Endothelial cell of umbilical vein (primary cell): Measurements from ENCODE around the gene PLEKHA7. TPM values are rescaled to one million over a fixed set of nuclear protein-coding genes. Genes with fewer than 3 reads are reported as not detected.

Experiments
- BruUV-seq: library from RNA; stranded (reverse); fragments of 400-500 nt; replicated peaks from 2 replicates; lab custom pipeline; 2021; lab: Mats Ljungman, UMichigan
- CTCF ChIA-PET: fragments of 300-600, 350-600 bp; sonication (Branson Sonifier 250); formaldehyde crosslinking; loops from one replicate; lab custom pipeline; 2021; ENCODE audit warnings: antibody characterized with exemption, inconsistent platforms; lab: Charles Lee
- POLR2A ChIA-PET: fragments of 300-600, 350-600 bp; sonication (Branson Sonifier 250); formaldehyde crosslinking; loops from one replicate; lab custom pipeline; 2021; ENCODE audit warnings: antibody characterized with exemption, inconsistent platforms; lab: Charles Lee
- DNase-seq: peaks from one replicate; pipeline ENCODE4 v3.0.0-alpha.2; 2011; ENCODE audit warnings: low read depth, low spot score
- FAIRE-seq: peaks from 2 replicates; lab custom pipeline; 2011; peaks lifted over from hg19 to GRCh38; lab: Jason Lieb, UNC
- H2AFZ ChIP-seq: 2 replicates; pipeline ENCODE4 v1.6.0; 2012; ENCODE audit warnings: low read depth, low read length, control low read depth, inconsistent platforms
- H3K27ac ChIP-seq: 2 replicates; pipeline ENCODE4 v1.5.1; 2011; ENCODE audit warnings: low read depth, mild to moderate bottlenecking, control low read depth, low read length, moderate library complexity; ENCODE audit not compliant: insufficient read depth
- H3K27me3 ChIP-seq, 2 experiments: 2 replicates each; pipeline versions ENCODE4 v1.6.0 to v1.6.1; 2011; ENCODE audit warnings: low read length in 2 of 2, mixed read lengths in 1 of 2; ENCODE audit not compliant: control insufficient read depth in 2 of 2, insufficient read depth in 2 of 2
- H3K36me3 ChIP-seq, 2 experiments: 2 replicates in 1 of 2; 3 replicates in 1 of 2; pipeline ENCODE4 v1.5.1; 2011; ENCODE audit warnings: low read length in 2 of 2, mild to moderate bottlenecking in 1 of 2, moderate library complexity in 1 of 2; ENCODE audit not compliant: control insufficient read depth in 2 of 2, insufficient read depth in 2 of 2; ENCODE audit errors: extremely low read depth in 1 of 2
- H3K4me1 ChIP-seq: 3 replicates; pipeline ENCODE4 v1.5.1; 2011; ENCODE audit warnings: mild to moderate bottlenecking, low read length; ENCODE audit not compliant: control insufficient read depth, insufficient read depth; ENCODE audit errors: extremely low read depth
- H3K4me2 ChIP-seq: 2 replicates; pipeline ENCODE4 v1.6.1; 2011; ENCODE audit warnings: low read length, control low read depth, mixed read lengths; ENCODE audit not compliant: insufficient read depth
- H3K4me3 ChIP-seq, 3 experiments: fragments of 200-600 bp in 1 of 3; sonication (generic), shearing (Covaris generic) in 1 of 3; replicated peaks in 1 of 3; 2 replicates each; pipeline ENCODE4 v1.5.1; 2011 to 2016; ENCODE audit warnings: control low read depth in 3 of 3, low read length in 3 of 3, mild to moderate bottlenecking in 2 of 3, inconsistent platforms in 1 of 3, low read depth in 1 of 3, moderate library complexity in 1 of 3; ENCODE audit not compliant: insufficient read depth in 1 of 3
- H3K79me2 ChIP-seq: 2 replicates; pipeline ENCODE4 v1.6.0; 2012; ENCODE audit warnings: low read length, inconsistent platforms; ENCODE audit not compliant: control insufficient read depth, insufficient read depth
- H3K9ac ChIP-seq: replicated peaks from 2 replicates; pipeline ENCODE3; 2011; ENCODE audit warnings: low read length, control low read depth; ENCODE audit not compliant: insufficient read depth; ENCODE audit errors: extremely low read depth
- H3K9me1 ChIP-seq: replicated peaks from 3 replicates; pipeline ENCODE4 v1.6.0; 2011; ENCODE audit warnings: mild to moderate bottlenecking, low read length; ENCODE audit not compliant: control insufficient read depth, insufficient read depth; ENCODE audit errors: extremely low read depth
- H3K9me3 ChIP-seq: replicated peaks from 2 replicates; pipeline ENCODE4 v1.5.1; 2012; ENCODE audit warnings: low read length, inconsistent platforms; ENCODE audit not compliant: control insufficient read depth, insufficient read depth
- H4K20me1 ChIP-seq: replicated peaks from 2 replicates; pipeline ENCODE3; 2011; ENCODE audit warnings: mild to moderate bottlenecking, low read length; ENCODE audit not compliant: control insufficient read depth, insufficient read depth; ENCODE audit errors: extremely low read depth
- CTCF ChIP-seq, 2 donors: IDR thresholded peaks; 1 replicate in 1 of 2; 2 replicates in 1 of 2; pipeline ENCODE4 v1.5.1; 2011; ENCODE audit warnings: low read length in 2 of 2, mild to moderate bottlenecking in 2 of 2, moderate library complexity in 2 of 2, control low read depth in 1 of 2, inconsistent platforms in 1 of 2, low read depth in 1 of 2; ENCODE audit not compliant: insufficient read depth in 1 of 2; ENCODE audit errors: extremely low read depth in 1 of 2
- EZH2 ChIP-seq: IDR thresholded peaks from 2 replicates; pipeline ENCODE4 v1.6.1; 2012; ENCODE audit warnings: borderline replicate concordance, low read depth, mild to moderate bottlenecking, moderate library complexity, low read length, inconsistent platforms; ENCODE audit not compliant: severe bottlenecking
- FOS ChIP-seq: IDR thresholded peaks from 2 replicates; pipeline ENCODE4 v1.6.1; 2011; ENCODE audit warnings: mild to moderate bottlenecking, low read length, moderate library complexity, borderline replicate concordance; ENCODE audit not compliant: insufficient read depth
- GATA2 ChIP-seq: IDR thresholded peaks from 2 replicates; pipeline ENCODE4 v1.7.0; 2011; ENCODE audit warnings: low read depth, mild to moderate bottlenecking, moderate library complexity, mixed read lengths, low read length; ENCODE audit not compliant: insufficient read length, insufficient read depth
- JUN ChIP-seq: IDR thresholded peaks from 2 replicates; pipeline ENCODE4 v1.6.1; 2011; ENCODE audit warnings: borderline replicate concordance, low read depth; ENCODE audit not compliant: insufficient read length, insufficient read depth
- MAX ChIP-seq: IDR thresholded peaks from 2 replicates; pipeline ENCODE4 v1.6.1; 2011; ENCODE audit not compliant: insufficient read depth, insufficient read length
- MYC ChIP-seq: IDR thresholded peaks from one replicate; pipeline ENCODE4 v1.6.1; 2011; ENCODE audit warnings: mild to moderate bottlenecking, low read depth, low read length
- POLR2A ChIP-seq: IDR thresholded peaks from 2 replicates; pipeline ENCODE4 v1.6.1; 2012; ENCODE audit warnings: low read depth, mild to moderate bottlenecking, control low read depth, low read length
- POLR2AphosphoS5 ChIP-seq: IDR thresholded peaks from 2 replicates; pipeline ENCODE4 v1.6.1; 2012; ENCODE audit warnings: low read depth, mild to moderate bottlenecking, control low read depth, low read length, moderate library complexity; ENCODE audit not compliant: insufficient read depth
- dilution Hi-C: fragments of 300-500 bp; cut with MboI; formaldehyde crosslinking; loops from one replicate; pipeline ENCODE4 v1.15.0; 2019; ENCODE audit warnings: low sequenced_read_pairs; ENCODE audit not compliant: extremely low pct_ligation_motif_present
- intact Hi-C: fragments of 100-400 bp; cut with micrococcal nuclease; formaldehyde crosslinking; loops from one replicate; pipeline ENCODE4 v1.10.0; 2022
- polyA plus RNA-seq, 4 experiments: library from polyadenylated mRNA; depleted of rRNA in 3 of 4; stranded (reverse) in 3 of 4; unstranded in 1 of 4; fragments of >200 nt; gene quantifications; 2 replicates each; pipeline versions ENCODE4 v1.2.1 to v1.2.3, GENCODE V29; 2011 to 2012; ENCODE audit warnings: missing spikeins in 1 of 4
- total RNA-seq: library from RNA; stranded (reverse); gene quantifications from 2 replicates; pipeline ENCODE4 v1.2.3, GENCODE V29; 2021

Gene PLEKHA7
- total and polyA plus RNA-seq, 2 donors (not counting 3 experiments of a cell fraction or from before 2014, with no cell fraction given) = 1.7 to 3.8 TPM

GRCh38 chr11:17004486-17005148 is 9.6 kb downstream of the PLEKHA7 start:
- no peaks in the 10 kb centered on the region for H3K9me1 ChIP-seq
- no peak for DNase-seq
- no peak overlapping the region for H3K27ac ChIP-seq
- TF ChIP-seq EZH2 = no peak
- no peak for TF ChIP-seq MAX
- TF ChIP-seq MYC = no peak
- TF ChIP-seq CTCF (IDR thresholded peaks at IDR 0.05; ENCODE audit: extremely low read depth in 1 of 2, insufficient read depth in 1 of 2, low read depth in 1 of 2, low read length in 2 of 2) = no peak
- TF ChIP-seq GATA2 = no peak
- TF ChIP-seq POLR2A = no peak
- no peak for TF ChIP-seq FOS
- TF ChIP-seq POLR2AphosphoS5 = no peak
- TF ChIP-seq JUN = no peak
- FAIRE-seq = no peak
- CTCF ChIA-PET = interaction anchor here (0.9 kb wide), 1 partner anchor 11 kb away, joined by 3 read pairs; no protein-coding TSS in a partner anchor
- intact Hi-C loops = no loop called here
- H4K20me1 ChIP-seq = no peaks in the 10 kb centered on the region
- H3K9ac ChIP-seq = no peak overlapping the region
- no peaks in the 10 kb centered on the region for H3K4me1 ChIP-seq
- H3K79me2 ChIP-seq = no peaks in the 10 kb centered on the region
- BruUV-seq = no TSS peak
- H3K4me3 ChIP-seq = no peak overlapping the region
- H3K9me3 ChIP-seq = no peaks in the 10 kb centered on the region
- no peak overlapping the region for H2AFZ ChIP-seq
- H3K4me2 ChIP-seq = no peak overlapping the region
- no peaks in the 10 kb centered on the region for H3K36me3 ChIP-seq
- no peaks in the 10 kb centered on the region for H3K27me3 ChIP-seq
- dilution Hi-C loops = no loop called here
- POLR2A ChIA-PET = no interaction called here
